ENCODE measurements around the gene ALDH1L1.

- TF ChIP-seq USF2 (IDR thresholded peaks at IDR 0.05; ENCODE audit: low read depth, low read length) = no peak
- TF ChIP-seq CHD1 (IDR thresholded peaks at IDR 0.05; ENCODE audit: low read depth, low read length) = no peak
- no peak for TF ChIP-seq RAD21 (IDR thresholded peaks at IDR 0.05; ENCODE audit: low read length)
- no peak for TF ChIP-seq POLR2A (IDR thresholded peaks at IDR 0.05; ENCODE audit: low read depth, low read length)
- TF ChIP-seq SMC3 (IDR thresholded peaks at IDR 0.05; ENCODE audit: low read depth, low read length) = no peak
Measured at GRCh38 chr3:126154391-126155279, 25.8 kb downstream of the ALDH1L1 start.
